ENCODE results near the gene SAA2.
"Not testable (repeated sequence)": the region's sequence is repeated elsewhere in the genome, so short reads cannot be mapped to it uniquely, and the experiment has no call there.

SAA2 gene

DNA sequence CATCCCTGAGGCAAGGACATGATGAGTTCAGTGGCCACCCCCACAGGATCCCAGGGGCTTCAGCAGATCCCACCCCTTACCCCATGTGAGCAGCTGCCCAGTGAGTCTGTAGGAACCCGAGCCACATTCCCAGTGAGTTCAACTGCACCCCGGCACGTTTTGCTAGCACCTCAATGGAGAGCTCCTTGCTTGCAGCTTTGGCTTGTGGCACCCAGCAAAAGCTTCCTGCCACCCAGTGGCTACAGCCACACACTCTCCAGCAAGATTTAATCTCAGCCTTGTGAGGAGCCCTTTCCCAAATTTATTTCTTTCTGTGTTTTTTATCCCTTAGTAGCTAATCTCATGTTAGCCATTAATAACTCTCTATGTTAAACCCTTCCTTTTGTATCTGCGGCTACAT lies 21.6 kb upstream of the SAA2 start (continued):
- TF ChIP-seq ZNF518A (tag by site-specific recombination; conservative IDR thresholded peaks at IDR 0.05; ENCODE audit: low read depth): no peak

DNA sequence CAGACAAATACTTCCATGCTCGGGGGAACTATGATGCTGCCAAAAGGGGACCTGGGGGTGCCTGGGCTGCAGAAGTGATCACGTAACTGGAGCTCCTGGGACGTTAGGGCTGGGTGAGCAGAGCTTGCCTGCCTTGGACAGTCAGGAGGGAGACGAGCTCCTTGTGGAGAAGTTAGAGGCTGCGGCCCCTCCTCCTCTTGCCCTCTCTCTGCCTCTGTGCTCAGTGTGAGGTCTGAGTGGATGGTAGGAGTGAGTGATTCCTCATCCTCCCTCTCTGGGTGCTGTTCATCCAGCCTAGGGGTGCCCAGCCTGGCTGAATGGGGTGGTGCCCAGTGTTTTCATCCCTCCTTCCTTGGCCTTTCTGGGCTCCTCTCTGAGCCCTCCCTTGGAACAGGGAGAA lies 20.8 kb upstream of the SAA2 start:
- not testable (repeated sequence) for H3K36me3 ChIP-seq (ENCODE audit: control insufficient read depth in 2 of 2, insufficient read depth in 1 of 2, low read length in 2 of 2)
- ChIA-PET CTCF (interaction anchor here (0.6 kb wide), 2 partner anchors 43 to 1913 kb away, joined by 3 read pairs; no protein-coding TSS in a partner anchor), POLR2A (interaction anchor here (0.7 kb wide), 1 partner anchor 370 kb away, joined by 3 read pairs; no protein-coding TSS in a partner anchor)

DNA sequence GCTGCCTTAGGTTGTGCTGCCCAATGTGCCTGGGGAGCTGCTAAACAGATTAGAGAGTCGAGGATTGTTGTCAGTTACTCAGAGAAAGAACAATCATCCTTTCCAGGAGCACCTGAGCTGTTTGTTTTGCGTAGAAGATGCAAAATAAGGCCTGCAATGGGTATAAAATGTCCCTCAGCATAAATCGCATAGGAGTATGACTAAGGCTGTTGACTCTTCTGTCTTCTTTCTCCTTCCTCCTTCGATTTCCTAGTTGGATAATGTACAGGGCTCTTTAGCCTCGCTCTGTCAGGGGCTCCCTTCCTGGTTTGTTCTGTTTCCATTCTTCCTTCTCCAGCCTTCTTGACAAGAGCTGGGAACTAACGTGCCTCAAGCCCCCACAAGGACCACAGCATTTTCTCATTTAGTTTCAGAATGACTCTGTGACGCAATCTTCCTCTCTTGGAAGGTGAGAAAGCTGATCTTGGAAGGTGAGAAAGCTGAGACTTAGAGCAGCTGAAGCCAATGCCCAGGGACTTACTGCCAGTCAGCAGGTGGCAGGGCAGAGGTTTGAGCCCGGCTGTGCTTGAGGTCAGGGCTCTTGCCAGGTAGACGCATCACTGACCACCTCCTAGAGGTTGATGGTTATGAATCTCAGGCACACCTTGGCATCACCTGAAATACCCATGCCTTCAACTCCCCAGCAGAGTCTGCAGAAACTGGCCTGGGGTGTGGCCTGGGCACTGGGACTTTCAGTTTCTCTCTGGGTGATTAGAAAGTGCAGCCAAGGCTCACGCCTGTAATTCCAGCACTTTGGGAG lies 19.1 kb upstream of the SAA2 start:
- CTCF ChIA-PET, POLR2A ChIA-PET: not testable (repeated sequence)

More for the DNA sequence above, 20.8 kb upstream of the SAA2 start:
- not testable (repeated sequence) for H3K27ac ChIP-seq (ENCODE audit: extremely low read depth, low read depth, low read length); H3K9me3 ChIP-seq (ENCODE audit: control insufficient read depth, insufficient read depth, low read depth, low read length); H3K4me1 ChIP-seq (ENCODE audit: control insufficient read depth, insufficient read depth, low read length); H3K4me3 ChIP-seq (ENCODE audit: low read depth, low read length)

GRCh38 chr11:18265949-18266348 lies 17.5 kb upstream of the SAA2 start, which contains the start of gene SAA1:
Gene SAA1, plus strand, starts transcription at chr11:18266264. Its CDS starts 624 bp downstream, at chr11:18266888.
- CTCF ChIA-PET: no interaction called here
- POLR2A ChIA-PET: no interaction called here
- TF ChIP-seq ATF2 (tag by site-specific recombination; IDR thresholded peaks at IDR 0.05; ENCODE audit: low read depth) (no peak), ZNF580 (tag by site-specific recombination; IDR thresholded peaks at IDR 0.05) (no peak), ZBTB20 (tag by site-specific recombination; IDR thresholded peaks at IDR 0.05) (no peak), INSM2 (tag by site-specific recombination; IDR thresholded peaks at IDR 0.05) (no peak), ZNF274 (IDR thresholded peaks at IDR 0.05; ENCODE audit: low read length) (no peak), ZNF274 (tag by site-specific recombination; IDR thresholded peaks at IDR 0.05; ENCODE audit: borderline replicate concordance) (no peak), ZNF114 (tag by site-specific recombination; IDR thresholded peaks at IDR 0.05) (no peak), ZNF132 (tag by site-specific recombination; IDR thresholded peaks at IDR 0.05; ENCODE audit: borderline replicate concordance) (no peak), ZSCAN5A (tag by site-specific recombination; IDR thresholded peaks at IDR 0.05) (no peak), ZNF19 (tag by site-specific recombination; IDR thresholded peaks at IDR 0.05; ENCODE audit: low read depth) (no peak), ZNF221 (tag by site-specific recombination; IDR thresholded peaks at IDR 0.05; ENCODE audit: borderline replicate concordance) (no peak), ZNF146 (tag by site-specific recombination; IDR thresholded peaks at IDR 0.05) (no peak), BCL11B (tag by site-specific recombination; IDR thresholded peaks at IDR 0.05; ENCODE audit: low read depth) (no peak)
- TF ChIP-seq, protein P1, sequence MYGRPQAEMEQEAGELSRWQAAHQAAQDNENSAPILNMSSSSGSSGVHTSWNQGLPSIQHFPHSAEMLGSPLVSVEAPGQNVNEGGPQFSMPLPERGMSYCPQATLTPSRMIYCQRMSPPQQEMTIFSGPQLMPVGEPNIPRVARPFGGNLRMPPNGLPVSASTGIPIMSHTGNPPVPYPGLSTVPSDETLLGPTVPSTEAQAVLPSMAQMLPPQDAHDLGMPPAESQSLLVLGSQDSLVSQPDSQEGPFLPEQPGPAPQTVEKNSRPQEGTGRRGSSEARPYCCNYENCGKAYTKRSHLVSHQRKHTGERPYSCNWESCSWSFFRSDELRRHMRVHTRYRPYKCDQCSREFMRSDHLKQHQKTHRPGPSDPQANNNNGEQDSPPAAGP (tag by site-specific recombination; IDR thresholded peaks at IDR 0.05): no peak

More for the DNA sequence above, 19.1 kb upstream of the SAA2 start:
- not testable (repeated sequence) for H3K27ac ChIP-seq (ENCODE audit: extremely low read depth, low read depth, low read length); H3K36me3 ChIP-seq (ENCODE audit: control insufficient read depth in 2 of 2, insufficient read depth in 1 of 2, low read length in 2 of 2); H3K9me3 ChIP-seq (ENCODE audit: control insufficient read depth, insufficient read depth, low read depth, low read length); H3K4me3 ChIP-seq (ENCODE audit: low read depth, low read length); H3K4me1 ChIP-seq (ENCODE audit: control insufficient read depth, insufficient read depth, low read length)

More at GRCh38 chr11:18265949-18266348, 17.5 kb upstream of the SAA2 start, which contains the start of gene SAA1:
- no peak within 1 kb of the TSS for H3K4me3 ChIP-seq (ENCODE audit: low read depth, low read length)
- no peaks in the 10 kb centered on the region for H3K9me3 ChIP-seq (ENCODE audit: control insufficient read depth, insufficient read depth, low read depth, low read length)
- H3K36me3 ChIP-seq (ENCODE audit: control insufficient read depth in 2 of 2, insufficient read depth in 1 of 2, low read length in 2 of 2): no peaks in the 10 kb centered on the region
- no peaks in the 10 kb centered on the region for H3K4me1 ChIP-seq (ENCODE audit: control insufficient read depth, insufficient read depth, low read length)
- H3K27ac ChIP-seq (ENCODE audit: extremely low read depth, low read depth, low read length): no peak within 1 kb of the TSS
